NCI-H82 treated with DMSO at 0.1 percent for 48 hours (cell line): ENCODE results near the gene ZNF865.

Source experiments
- DNase-seq: peaks from one replicate; lab custom pipeline; 2025; ENCODE audit not compliant: unreplicated experiment; lab: John Stamatoyannopoulos, UW

Gene ZNF865

DNA sequence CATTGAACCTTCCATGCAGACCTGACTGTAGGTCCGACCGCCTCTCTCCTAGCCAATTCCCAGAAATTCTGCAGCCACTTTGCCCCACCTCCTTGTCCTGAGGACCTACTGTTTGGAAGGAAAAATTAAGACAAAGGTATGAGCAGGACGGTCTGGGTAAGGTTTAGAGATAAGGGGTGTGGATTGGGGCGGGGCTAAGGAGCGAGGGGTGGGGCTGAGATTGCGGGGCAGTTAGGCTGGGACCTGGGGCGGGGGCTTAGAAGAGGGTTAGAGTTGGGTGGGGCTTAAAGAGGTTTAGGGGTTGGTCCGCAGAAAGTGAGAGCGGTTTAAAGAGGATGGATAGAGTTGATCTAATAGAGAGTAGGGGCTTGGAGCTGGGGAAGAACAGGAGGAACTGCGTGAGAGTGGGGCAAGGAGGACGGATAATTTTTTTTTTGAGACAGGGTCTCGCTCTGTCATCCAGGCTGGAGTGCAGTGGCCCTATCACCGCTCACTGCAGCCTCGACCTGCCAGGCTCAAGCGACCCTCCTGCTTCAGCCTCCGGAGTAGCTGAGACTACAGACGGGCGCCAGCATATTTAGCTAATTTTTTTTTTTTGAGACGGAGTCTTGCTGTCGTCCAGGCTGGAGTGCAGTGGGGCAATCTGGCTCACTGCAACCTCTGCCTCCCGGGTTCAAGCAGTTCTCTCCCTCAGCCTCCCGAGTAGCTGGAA lies 1.7 kb upstream of the ZNF865 start:
- DNase-seq: no peak

DNA sequence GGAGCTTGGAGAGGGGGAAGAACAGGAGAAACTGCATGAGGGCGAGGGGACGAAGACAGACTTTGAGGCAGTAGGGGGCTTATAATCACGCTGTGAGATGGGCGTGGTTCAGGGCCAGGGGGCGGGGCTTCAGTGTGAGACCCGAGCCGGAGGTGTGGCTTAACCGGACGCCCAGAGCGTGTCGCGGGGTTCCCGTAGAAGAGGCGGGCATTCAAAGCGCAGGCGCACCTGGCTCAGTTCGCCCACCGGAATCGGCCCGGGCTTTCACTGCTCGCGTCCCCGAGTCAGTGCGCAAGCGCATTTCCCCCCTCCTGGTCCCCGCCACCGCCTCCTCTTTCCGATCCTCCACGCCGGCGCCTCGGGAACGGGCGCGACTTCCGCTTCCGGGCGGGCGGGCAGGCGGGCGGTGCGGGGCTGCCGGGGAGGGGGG lies 225 bp upstream of the ZNF865 start:
- peak; percentile 97 for DNase-seq

DNA sequence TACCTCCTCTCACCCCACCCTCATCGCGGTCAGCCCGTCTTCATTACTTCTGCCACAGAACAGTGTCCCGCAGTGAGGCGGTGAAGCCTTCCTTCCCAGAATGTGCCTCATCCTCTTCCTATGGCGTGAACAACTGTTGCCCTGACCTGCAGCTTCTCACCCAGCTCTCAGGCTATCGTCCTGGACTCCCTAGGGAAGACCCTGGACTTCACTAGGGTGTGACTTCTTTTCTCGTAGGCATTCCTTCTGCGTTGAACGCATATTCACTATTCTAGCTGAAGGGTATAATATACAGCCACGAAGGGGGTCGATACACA lies 982 bp downstream of the ZNF865 start:
- DNase-seq: no peak

DNA sequence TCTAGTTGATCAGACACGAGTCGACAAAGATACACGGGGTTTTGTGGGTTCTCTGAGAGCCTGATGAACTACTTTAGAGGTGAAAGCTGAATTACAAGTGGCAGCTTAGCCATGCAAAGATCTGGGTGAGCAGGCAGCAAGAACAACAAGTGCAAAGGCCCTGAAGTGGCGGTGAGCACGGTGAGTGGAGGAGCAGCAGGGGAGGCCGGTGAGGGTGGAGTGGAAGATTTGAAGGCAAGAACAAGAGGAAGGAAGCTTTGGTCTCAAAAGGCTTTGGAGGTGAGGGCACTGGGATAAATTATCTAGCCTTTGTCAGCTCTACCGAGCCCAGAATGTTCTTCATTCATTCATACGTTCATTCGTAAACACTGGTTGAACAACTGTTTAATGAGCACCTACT lies 1.4 kb downstream of the ZNF865 start:
- no peak for DNase-seq

DNA sequence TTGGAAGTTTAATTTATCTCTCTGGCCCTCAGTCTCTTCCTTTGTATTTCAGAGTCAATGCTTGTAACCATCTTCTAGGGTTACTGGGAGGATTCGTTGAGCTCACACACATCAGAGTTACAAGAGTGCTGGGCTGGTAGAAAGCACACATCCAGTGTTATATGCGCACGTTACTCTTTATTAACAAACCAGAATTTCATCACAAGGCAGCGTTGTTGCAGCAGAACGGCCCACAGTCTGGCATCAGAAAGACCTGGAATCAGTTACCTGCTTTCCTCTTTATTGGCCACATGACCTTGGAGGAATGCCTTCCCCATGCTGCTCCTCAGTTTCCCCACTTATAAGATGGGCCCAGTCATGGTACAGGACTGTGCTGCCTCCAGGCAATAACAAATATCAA lies 3.9 kb downstream of the ZNF865 start:
- no peak for DNase-seq

DNA sequence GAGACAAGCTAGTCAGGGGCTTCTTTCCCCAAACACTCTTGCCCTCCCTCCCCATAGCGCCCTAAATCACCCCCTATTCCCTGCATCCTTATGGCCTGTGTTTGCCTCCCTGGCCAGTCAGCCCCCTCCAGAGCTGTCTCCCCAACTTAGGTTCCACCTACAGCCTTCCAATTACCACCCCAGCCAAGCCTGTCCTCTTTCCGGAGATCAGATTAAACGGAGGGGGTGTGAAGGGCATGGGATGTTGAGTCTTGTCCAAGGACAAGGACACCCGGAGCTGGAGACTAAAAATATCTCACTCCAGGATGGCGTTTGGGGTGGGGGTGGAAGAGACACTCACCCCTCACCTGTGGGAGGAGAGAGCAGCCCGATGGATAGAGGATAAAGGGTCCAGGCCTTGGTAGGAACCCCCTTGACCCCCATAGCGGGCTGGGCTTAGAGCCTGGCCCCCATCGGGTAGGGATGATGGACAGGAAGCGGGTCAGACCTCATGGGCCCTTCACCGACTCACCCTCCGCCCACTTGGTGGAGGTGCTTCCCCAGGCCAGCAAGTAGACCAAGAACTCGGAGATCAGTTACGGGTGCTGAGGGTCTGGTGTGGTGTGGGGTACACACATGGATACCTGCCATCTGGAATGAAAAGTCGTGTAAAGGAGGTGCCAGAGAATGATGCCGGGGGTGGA lies 6.0 kb downstream of the ZNF865 start:
- DNase-seq: no peak

DNA sequence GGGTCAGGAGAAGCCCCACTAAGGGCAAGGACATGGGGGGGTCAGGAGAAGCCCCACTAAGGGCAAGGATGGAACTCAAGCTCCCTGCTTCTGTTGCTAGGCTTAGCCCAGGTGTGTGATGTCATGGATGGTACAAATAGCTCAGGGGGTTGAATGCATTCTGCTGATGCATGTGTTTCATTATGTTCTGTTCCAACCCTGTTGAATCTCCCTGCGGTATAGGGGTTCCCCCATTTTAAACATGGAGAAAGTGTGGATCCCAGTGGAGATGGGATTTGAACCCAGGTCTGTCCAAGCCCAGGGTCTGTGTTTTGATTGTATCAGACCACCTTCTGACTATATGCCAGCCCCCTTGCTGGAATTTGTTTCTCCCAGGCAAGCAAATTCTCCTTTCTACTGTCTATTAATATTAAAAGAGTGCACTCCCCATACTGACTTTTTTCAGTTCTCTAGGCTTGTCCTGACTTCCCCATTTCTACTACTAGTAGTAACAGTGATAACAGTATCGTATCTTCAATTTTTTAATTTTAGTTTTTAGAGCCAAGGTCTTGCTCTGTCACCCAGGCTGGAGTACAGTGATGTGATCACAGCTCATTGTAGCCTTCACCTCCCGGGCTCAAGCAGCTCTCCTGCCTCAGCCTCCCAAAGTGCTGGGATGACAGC lies 6.7 kb downstream of the ZNF865 start:
- DNase-seq: no peak

DNA sequence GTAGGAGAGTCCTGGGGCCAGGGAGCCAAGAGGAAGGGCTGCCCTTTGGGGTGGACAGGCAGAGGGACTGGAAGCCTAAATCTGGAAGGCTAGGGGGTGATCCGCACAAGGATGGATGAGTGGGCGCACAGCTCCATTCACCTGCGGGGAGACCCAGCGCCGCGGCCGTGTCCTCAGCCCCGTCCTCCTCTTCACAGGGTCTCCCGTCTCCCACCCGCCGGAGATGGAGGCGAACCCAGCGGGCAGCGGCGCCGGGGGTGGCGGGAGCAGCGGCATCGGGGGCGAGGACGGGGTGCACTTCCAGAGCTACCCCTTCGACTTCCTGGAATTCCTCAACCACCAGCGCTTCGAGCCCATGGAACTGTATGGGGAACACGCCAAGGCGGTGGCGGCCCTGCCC lies 7.9 kb downstream of the ZNF865 start:
- no peak for DNase-seq

DNA sequence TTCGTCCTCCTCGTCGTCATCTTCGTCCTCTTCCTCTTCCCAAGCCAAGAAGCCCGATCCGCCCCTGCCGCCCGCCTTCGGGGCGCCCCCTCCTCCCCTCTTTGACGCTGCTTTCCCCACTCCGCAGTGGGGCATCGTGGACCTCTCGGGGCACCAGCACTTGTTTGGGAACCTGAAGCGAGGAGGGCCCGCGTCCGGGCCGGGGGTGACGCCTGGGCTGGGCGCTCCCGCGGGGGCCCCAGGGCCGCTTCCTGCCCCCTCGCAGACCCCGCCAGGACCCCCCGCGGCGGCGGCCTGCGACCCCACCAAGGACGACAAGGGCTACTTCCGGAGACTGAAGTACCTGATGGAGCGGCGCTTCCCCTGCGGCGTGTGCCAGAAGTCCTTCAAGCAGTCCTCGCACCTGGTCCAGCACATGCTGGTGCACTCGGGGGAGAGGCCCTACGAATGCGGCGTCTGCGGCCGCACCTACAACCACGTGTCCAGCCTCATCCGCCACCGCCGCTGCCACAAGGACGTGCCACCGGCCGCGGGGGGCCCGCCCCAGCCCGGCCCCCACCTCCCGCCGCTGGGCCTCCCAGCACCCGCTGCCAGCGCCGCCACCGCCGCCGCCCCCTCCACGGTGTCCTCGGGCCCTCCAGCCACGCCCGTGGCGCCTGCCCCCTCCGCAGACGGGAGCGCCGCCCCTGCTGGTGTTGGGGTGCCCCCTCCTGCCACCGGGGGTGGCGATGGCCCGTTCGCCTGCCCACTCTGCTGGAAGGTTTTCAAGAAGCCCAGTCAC lies 8.7 kb downstream of the ZNF865 start:
- DNase-seq: no peak

DNA sequence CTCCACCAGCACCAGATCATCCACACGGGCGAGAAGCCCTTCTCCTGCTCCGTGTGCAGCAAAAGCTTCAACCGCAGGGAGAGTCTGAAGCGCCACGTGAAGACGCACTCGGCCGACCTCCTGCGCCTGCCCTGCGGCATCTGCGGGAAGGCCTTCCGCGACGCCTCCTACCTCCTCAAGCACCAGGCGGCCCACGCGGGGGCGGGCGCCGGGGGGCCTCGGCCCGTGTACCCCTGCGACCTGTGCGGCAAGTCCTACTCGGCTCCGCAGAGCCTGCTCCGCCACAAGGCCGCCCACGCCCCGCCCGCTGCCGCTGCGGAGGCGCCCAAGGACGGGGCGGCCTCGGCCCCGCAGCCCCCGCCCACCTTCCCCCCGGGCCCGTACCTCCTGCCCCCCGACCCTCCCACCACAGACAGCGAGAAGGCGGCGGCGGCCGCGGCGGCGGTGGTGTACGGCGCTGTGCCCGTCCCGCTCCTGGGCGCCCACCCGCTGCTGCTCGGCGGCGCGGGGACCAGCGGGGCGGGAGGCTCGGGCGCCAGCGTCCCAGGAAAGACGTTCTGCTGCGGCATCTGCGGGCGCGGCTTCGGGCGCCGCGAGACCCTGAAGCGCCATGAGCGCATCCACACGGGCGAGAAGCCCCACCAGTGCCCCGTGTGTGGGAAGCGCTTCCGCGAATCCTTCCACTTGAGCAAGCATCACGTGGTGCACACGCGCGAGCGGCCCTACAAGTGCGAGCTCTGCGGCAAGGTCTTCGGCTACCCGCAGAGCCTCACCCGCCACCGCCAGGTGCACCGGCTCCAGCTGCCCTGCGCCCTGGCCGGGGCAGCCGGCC lies 9.5 kb downstream of the ZNF865 start:
- DNase-seq: no peak

DNA sequence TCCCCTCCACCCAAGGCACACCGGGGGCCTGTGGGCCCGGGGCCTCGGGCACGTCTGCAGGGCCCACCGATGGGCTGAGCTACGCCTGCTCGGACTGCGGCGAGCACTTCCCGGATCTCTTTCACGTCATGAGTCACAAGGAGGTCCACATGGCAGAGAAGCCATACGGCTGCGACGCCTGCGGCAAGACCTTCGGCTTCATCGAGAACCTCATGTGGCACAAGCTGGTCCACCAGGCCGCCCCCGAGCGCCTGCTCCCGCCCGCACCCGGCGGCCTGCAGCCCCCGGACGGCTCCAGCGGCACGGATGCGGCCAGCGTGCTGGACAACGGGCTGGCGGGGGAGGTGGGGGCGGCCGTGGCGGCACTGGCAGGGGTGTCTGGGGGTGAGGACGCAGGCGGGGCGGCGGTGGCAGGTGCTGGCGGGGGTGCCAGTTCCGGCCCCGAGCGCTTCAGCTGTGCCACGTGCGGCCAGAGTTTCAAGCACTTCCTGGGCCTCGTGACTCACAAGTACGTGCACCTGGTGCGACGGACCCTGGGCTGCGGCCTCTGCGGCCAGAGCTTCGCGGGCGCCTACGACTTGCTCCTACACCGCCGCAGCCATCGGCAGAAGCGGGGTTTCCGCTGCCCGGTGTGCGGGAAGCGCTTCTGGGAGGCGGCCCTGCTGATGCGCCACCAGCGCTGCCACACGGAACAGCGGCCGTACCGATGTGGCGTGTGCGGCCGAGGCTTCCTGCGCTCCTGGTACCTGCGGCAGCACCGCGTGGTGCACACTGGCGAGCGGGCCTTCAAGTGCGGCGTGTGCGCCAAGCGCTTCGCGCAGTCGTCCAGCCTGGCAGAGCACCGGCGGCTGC lies 10.3 kb downstream of the ZNF865 start:
- DNase-seq: no peak

DNA sequence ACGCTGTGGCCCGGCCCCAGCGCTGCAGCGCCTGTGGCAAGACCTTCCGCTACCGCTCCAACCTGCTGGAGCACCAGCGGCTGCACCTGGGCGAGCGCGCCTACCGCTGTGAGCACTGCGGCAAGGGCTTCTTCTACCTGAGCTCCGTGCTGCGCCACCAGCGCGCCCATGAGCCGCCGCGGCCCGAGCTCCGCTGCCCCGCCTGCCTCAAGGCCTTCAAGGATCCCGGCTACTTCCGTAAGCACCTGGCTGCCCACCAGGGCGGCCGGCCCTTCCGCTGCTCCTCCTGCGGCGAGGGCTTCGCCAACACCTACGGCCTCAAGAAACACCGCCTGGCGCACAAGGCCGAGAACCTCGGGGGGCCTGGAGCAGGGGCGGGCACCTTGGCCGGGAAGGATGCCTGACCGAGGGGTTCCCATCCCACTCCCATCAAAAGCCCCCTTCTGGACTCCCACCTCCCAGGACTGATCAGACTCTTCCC lies 11.0 kb downstream of the ZNF865 start:
- no peak for DNase-seq

DNA sequence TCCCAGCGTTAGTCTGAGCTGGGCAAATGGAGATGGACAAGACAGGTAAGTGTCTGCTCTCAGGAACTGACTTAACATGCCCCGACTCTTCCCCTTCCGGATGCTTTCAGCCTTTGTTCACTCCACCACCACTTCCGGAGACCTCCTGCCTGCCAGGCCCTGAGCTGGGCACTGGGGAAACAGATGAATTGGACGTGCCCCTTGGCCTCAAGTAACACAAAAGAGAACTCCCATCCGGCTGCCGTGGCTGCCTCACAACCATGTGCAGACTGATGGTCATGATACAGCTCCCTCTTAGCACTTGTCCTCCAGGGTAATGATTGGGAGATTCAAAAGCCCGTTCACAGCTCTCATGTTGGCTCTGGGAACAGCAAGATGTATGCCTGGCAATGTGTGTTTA lies 12.0 kb downstream of the ZNF865 start:
- no peak for DNase-seq

DNA sequence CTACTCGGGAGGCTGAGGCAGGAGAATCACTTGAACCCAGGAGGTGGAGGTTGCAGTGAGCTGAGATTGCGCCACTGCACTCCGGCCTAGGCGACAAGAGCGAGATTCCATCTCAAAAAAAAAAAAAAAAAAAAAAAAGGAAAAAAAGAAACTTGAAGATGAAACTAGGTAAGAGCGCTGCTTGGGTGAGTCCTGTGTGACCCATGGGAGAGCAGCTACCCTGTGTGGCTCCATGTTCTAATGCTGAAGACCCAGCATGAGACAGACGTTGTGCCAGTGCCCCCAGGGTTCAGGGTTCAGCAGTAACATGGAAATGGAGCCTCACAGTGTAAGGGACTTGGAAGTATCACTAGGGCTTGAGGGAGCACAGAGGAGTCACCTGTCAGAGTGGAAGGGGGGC lies 13.0 kb downstream of the ZNF865 start:
- no peak for DNase-seq

DNA sequence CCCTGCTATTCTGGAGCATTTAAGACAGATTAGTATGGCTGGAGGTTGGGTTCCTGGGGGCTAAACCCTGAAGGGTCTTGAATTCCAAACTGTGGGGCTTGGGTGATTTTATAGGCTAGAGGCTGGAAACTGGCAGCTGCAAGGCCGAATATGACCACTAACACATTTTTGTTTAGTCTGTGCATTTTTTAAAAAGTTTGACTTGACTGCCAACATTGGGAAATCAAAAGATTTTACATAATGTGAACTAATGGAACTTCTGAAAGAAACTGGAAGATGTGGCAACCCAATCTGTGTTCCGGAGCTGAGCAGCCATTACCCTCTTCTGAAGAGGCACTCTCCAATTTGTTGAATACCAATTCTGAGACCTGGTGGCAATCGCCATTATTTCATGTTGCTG lies 13.8 kb downstream of the ZNF865 start:
- no peak for DNase-seq

DNA sequence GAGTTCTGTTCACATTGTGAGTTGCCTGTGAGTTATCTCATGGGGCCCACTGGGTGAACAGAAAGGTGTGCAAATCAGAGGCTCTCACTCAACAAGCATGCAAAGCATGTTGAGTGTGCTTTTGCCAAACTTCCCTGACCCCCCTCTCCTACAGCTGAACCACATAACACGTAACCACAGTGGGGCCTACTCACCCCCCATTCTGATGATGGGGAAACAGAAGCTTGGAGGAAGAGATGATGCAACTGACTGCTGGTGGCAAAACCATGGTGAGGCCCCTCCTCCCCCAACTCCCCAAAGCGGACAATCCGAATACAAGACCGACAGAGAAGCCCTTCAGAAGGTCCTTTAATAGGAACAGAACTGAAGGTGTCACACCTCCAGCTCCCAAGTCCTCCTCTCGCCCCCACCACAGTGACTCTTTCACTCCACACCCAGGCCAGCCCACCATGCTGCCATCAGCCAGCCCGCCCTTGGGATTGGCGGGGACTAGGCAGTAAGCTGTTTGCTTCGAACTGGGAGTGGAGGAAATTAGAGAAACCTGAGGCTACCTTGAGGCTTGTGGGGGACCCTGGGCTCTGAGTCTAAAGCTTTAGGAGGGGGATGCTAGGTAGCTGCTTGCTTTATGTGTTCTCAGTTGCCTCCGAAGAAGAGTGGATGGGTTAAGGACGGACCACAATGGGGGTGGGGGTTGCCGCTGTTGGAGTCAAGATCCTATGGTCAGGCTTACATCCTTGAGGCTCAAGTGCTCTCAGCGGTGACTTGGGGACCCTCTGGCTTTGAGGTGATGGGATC lies 15.2 kb downstream of the ZNF865 start:
- DNase-seq: no peak

DNA sequence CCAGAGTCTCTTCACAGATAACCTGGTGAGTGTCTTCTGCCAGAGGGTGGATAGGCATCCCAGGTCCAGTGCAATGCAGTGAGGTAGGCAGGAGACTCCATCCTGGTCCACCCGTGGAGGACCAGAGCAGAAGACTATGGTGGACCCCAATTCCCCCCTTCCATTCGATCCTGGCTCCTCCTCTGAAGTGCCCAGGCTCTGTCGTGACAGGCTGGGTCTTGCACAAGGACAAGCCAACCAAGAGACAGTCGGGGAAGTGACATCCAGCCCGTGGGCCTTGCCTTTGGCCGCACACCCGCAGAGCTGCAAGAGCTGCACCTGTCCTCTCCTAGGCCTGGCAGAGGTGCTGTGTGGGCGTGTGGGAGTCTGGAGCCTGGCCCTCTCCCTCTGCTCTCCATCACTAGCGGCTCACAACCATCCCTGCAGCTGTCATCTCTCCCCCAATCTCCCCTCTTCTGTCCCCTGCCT lies 15.8 kb downstream of the ZNF865 start:
- no peak for DNase-seq

DNA sequence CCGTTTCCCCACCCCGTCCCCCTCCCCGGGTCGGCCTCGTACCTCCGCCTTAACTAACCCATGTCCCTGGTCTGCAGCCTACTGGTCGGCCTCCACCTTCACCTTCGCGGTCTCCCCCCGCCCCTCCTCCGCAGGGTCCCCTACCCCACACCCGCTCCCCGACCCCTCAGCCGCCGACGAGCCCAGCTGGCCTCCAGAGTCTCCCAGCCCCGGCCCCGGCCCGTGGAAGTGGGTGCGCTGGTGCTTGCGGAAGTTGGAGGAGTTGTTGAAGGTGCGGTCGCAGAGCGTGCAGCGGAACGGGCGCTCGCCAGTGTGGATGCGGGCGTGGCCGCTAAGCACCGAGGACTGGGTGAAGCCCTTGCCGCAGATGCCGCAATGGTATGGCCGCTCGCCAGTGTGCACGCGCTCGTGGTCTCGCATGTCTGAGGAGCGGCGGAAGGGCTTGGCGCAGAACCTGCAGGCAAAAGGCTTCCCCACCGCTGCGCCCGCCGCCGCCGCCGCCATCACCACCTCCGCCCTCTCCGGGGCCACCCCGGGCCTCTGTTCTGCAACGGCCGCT lies 16.3 kb downstream of the ZNF865 start:
- no peak for DNase-seq
